RWPE1 (cell line): Measurements from ENCODE around the gene AZU1.

ENCODE experiments used
- CTCF ChIA-PET: fragments of 350-600 bp; sonication (Branson Sonifier 250); formaldehyde crosslinking; extraction: SDS; loops from one replicate; lab custom pipeline; 2021; lab: Yijun Ruan, JAX
- POLR2A ChIA-PET: fragments of 400-600 bp; formaldehyde crosslinking; extraction: SDS; loops from one replicate; lab custom pipeline; 2020; ENCODE audit warnings: antibody characterized with exemption; ENCODE audit not compliant: low non-redundant PET; lab: Yijun Ruan, JAX
- DNase-seq: peaks from one replicate; pipeline ENCODE4 v3.0.0; 2012; ENCODE audit warnings: low spot score
- H3K27ac ChIP-seq: fragments of 450-650 bp; 2 replicates; pipeline ENCODE4 v1.5.1; 2017
- CTCF ChIP-seq: fragments of 450-650 bp; conservative IDR thresholded peaks from 2 replicates; pipeline ENCODE4 v1.5.1; 2017; ENCODE audit warnings: low read depth, mild to moderate bottlenecking

AZU1 gene

DNA sequence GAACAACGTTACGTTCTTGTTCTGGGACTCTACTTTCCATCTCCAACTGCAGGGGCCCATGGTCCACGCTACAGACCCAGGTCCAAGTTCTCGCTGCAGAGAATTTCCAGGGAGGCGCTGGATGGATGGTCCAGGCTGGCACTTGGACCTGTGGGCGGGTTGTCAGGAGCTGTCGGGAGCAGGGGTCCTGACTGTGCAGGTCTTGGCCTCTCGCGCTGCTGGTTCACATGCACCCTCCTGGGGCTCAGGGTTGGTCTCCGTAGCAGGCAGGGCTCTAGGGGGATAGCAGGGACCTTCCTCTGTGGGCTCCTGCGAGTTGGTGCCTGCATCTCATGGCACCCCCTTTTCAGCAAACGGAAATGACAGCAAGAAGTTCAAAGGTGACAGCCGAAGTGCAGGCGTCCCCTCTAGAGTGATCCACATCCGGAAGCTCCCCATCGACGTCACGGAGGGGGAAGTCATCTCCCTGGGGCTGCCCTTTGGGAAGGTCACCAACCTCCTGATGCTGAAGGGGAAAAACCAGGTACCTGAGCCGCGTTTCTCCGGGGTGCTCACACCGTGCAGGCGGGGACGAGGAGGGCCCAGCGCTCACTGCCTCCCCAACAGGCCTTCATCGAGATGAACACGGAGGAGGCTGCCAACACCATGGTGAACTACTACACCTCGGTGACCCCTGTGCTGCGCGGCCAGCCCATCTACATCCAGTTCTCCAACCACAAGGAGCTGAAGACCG, 23.8 kb upstream of the AZU1 start:
- no peak for TF ChIP-seq CTCF
- H3K27ac ChIP-seq, result peak overlapping the region; percentile 99
- ChIA-PET POLR2A (no interaction called here), CTCF (interaction anchor here (0.6 to 1.0 kb wide), 3 partner anchors 22 to 197 kb away, joined by 3 to 4 read pairs (median 3); no protein-coding TSS in a partner anchor)
- no peak for DNase-seq

DNA sequence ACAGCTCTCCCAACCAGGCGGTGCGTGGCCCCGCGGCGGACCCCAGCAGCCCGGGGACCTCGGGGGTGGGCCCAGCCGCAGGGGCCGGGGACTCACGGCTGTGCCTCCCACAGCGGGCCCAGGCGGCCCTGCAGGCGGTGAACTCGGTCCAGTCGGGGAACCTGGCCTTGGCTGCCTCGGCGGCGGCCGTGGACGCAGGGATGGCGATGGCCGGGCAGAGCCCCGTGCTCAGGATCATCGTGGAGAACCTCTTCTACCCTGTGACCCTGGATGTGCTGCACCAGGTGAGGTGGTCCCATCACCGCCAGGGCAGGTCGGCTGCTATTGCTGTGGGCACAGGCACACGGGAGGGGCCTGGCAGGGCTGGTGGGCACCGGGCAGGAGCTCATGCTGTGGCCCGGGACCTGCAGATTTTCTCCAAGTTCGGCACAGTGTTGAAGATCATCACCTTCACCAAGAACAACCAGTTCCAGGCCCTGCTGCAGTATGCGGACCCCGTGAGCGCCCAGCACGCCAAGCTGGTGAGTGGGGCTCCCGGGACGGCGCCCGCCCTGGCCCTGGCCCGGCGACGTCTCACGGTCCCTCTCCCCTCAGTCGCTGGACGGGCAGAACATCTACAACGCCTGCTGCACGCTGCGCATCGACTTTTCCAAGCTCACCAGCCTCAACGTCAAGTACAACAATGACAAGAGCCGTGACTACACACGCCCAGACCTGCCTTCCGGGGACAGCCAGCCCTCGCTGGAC, 23.0 kb upstream of the AZU1 start:
- no peak for TF ChIP-seq CTCF
- no peak for DNase-seq
- POLR2A ChIA-PET, result no interaction called here
- CTCF ChIA-PET, result interaction anchor here (1.0 kb wide), 1 partner anchor 78 kb away, joined by 3 read pairs; no protein-coding TSS in a partner anchor
- H3K27ac ChIP-seq, result peak overlapping the region; percentile 99

GRCh38 chr19:805166-805551, 22.5 kb upstream of the AZU1 start:
- DNase-seq, result no peak
- CTCF ChIA-PET, result interaction anchor here (1.0 kb wide), 1 partner anchor 78 kb away, joined by 3 read pairs; no protein-coding TSS in a partner anchor
- POLR2A ChIA-PET, result no interaction called here
- TF ChIP-seq CTCF, result no peak
- H3K27ac ChIP-seq, result peak overlapping the region; percentile 99

DNA sequence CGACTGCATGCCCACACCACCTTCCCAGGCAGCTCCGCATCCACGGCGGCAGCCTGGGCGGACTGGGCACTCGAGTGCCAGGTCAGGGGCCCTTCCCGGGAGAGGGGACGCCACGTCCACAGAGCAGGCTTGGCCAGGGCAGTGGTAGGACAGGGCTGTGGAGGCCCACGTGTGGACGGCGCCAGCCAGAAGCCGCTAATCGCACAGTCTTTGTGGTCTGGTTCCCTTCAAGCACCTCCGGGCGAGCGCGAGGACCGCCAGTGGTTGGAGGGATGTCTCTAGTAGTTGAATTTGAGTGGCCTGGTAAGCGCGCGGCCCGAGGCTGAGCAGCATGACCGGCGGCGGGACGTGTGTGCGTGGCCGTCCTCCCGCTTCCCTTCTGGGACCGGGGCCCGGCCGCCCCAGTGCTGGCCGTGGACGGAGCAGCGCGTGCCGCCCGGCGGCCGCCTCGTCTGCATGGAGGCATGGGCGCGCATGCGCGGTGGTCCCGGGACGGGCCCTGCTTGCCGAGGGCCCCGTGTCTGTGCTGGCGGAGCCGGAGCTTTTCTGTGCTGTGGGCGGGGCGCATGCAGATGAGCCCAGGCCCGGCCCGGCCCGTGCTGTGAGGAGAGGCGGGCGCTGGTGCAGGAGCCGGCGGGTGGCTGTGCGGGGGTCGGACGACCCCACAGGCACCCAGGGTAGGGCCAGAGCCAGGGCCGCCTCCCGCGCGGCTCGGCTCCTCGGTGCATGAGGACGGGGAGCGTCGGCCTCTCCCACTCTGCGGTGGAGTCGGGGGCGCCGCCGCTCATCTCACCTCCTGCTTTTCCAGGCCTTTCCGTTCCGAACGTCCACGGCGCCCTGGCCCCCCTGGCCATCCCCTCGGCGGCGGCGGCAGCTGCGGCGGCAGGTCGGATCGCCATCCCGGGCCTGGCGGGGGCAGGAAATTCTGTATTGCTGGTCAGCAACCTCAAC, 21.8 kb upstream of the AZU1 start:
- DNase-seq, result no peak
- POLR2A ChIA-PET, result no interaction called here
- peak overlapping the region; percentile 99 for H3K27ac ChIP-seq
- CTCF ChIA-PET, result no interaction called here
- TF ChIP-seq CTCF, result no peak

DNA sequence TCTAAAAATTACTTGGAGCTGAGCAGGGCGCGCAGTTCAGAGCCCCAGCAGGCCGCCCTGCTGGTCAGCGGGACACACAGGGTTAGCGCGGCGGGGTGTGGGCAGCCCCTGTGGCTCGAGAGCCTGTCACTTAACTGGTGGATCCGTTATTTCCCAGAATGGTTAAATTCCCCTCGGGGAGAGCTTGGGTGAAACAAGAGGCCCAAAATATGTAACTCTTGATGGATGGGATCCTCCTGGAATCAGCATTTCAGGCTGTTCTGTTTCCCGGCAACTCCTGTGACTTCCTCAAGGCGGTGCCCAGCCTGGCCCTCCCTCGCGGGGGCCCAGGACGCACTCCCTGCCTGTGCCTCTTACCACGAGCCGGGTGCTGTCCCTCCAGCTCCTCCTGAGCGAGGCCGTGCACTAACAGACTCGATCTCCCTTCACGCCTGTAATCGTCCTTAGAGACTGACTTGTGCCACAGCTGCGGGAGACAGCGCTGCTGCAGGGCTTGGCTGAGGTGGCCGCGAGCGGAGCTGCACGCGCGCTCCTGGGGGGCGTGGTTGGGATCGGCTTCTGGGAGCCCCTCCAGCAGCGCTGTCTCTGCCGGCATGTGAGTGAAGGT, 20.7 kb upstream of the AZU1 start:
- ChIA-PET CTCF (no interaction called here), POLR2A (no interaction called here)
- DNase-seq, result no peak
- no peak for TF ChIP-seq CTCF
- peak overlapping the region; percentile 99 for H3K27ac ChIP-seq
